Large intestine (tissue), 3 donors: ENCODE data around the gene TCF25. TPM values are rescaled to one million over a fixed set of nuclear protein-coding genes. Genes with fewer than 3 reads are reported as not detected.
"Not testable (repeated sequence)": the region's sequence is repeated elsewhere in the genome, so short reads cannot be mapped to it uniquely, and the experiment has no call there.

Experiments
- DNase-seq, 2 donors: peaks; one replicate each; pipeline versions ENCODE4 v3.0.0 to v3.0.0-alpha.2; 2013
- H3K27ac ChIP-seq: one replicate; pipeline ENCODE4 v1.5.1; 2013; ENCODE audit warnings: low read length
- H3K27me3 ChIP-seq: 2 replicates; pipeline ENCODE4 v1.6.1; 2013; ENCODE audit warnings: low read length; ENCODE audit not compliant: control insufficient read depth, insufficient read depth
- H3K36me3 ChIP-seq: 2 replicates; pipeline ENCODE4 v1.6.1; 2013; ENCODE audit warnings: low read length; ENCODE audit not compliant: control insufficient read depth, insufficient read depth
- H3K4me1 ChIP-seq: one replicate; pipeline ENCODE4 v1.6.1; 2013; ENCODE audit warnings: low read length; ENCODE audit not compliant: control insufficient read depth, insufficient read depth
- H3K4me3 ChIP-seq: one replicate; pipeline ENCODE4 v1.5.1; 2013; ENCODE audit warnings: low read length
- H3K9me3 ChIP-seq: one replicate; pipeline ENCODE4 v1.6.1; 2013; ENCODE audit warnings: mild to moderate bottlenecking, low read depth, low read length, moderate library complexity; ENCODE audit not compliant: control insufficient read depth
- WGBS: methylation state at CpG from one replicate; pipeline ENCODE4 v1.1.5; 2013; ENCODE audit warnings: low lambda C conversion rate; ENCODE audit not compliant: insufficient coverage; 5-methylcytosine and 5-hydroxymethylcytosine counted together
- polyA plus RNA-seq: library from polyadenylated mRNA; unstranded; fragments of 120-200 nt; gene quantifications from one replicate; pipeline ENCODE4 v1.2.1, GENCODE V29; 2013

The TCF25 gene
- polyA plus RNA-seq, 1 donor, result 129 TPM

- Histone ChIP-seq H3K4me1 (peaks cover 17% of the 10 kb centered on the region), H3K4me3 (no peak overlapping the region), H3K36me3 (peaks cover 33% of the 10 kb centered on the region), H3K27me3 (peaks cover 5% of the 10 kb centered on the region), H3K9me3 (peaks cover 4% of the 10 kb centered on the region), H3K27ac (no peak overlapping the region)
- no peak for DNase-seq
- WGBS, result no CpG with 5 or more reads among the region's 30 CpGs
Observed at GRCh38 chr16:89913408-89914387, 40.3 kb downstream of the TCF25 start.

- peaks cover 26% of the 10 kb centered on the region for H3K36me3 ChIP-seq
- not testable (repeated sequence) for DNase-seq, H3K4me3 ChIP-seq
Observed at GRCh38 chr16:89914642-89915285, 41.4 kb downstream of the TCF25 start.

GRCh38 chr16:89915303-89916232, 42.2 kb downstream of the TCF25 start:
- Histone ChIP-seq H3K27me3 (peaks cover 24% of the 10 kb centered on the region), H3K36me3 (peaks cover 18% of the 10 kb centered on the region), H3K27ac (no peak overlapping the region), H3K9me3 (peaks cover 13% of the 10 kb centered on the region), H3K4me3 (no peak overlapping the region), H3K4me1 (peaks cover 18% of the 10 kb centered on the region)
- DNase-seq, result no peak
- no CpG with 5 or more reads among the region's 40 CpGs for WGBS

More at GRCh38 chr16:89914642-89915285, 41.4 kb downstream of the TCF25 start:
- Histone ChIP-seq H3K9me3 (peaks cover 11% of the 10 kb centered on the region), H3K27me3 (peaks cover 16% of the 10 kb centered on the region), H3K4me1 (peaks cover 21% of the 10 kb centered on the region)
- H3K27ac ChIP-seq, result not testable (repeated sequence)
- no CpG with 5 or more reads among the region's 11 CpGs for WGBS

- Histone ChIP-seq H3K4me3 (peak overlapping the region; percentile 4), H3K36me3 (no peaks in the 10 kb centered on the region), H3K9me3 (peaks cover 13% of the 10 kb centered on the region), H3K27me3 (peaks cover 48% of the 10 kb centered on the region), H3K27ac (no peak overlapping the region), H3K4me1 (peaks cover 28% of the 10 kb centered on the region)
- WGBS, result no CpG with 5 or more reads among the region's 39 CpGs
- peak; percentile 71 to 75 for DNase-seq
Observed at GRCh38 chr16:89917773-89918452, 44.5 kb downstream of the TCF25 start.

- Histone ChIP-seq H3K9me3 (peaks cover 14% of the 10 kb centered on the region), H3K27me3 (peaks cover 51% of the 10 kb centered on the region), H3K27ac (no peak within 1 kb of the TSS), H3K4me1 (peaks cover 31% of the 10 kb centered on the region), H3K4me3 (peak within 1 kb of the TSS; percentile 4), H3K36me3 (no peaks in the 10 kb centered on the region)
- no CpG with 5 or more reads among the region's 23 CpGs for WGBS
- no peak for DNase-seq
Observed at GRCh38 chr16:89918453-89919347, 45.3 kb downstream of the TCF25 start, which contains the start of gene MC1R. Gene MC1R (plus strand): TSS chr16:89918862. CDS start chr16:89919259, 397 bp downstream.

GRCh38 chr16:89919535-89920406, 46.4 kb downstream of the TCF25 start:
- no CpG with 5 or more reads among the region's 52 CpGs for WGBS
- H3K27ac ChIP-seq, result no peak overlapping the region
- no peak overlapping the region for H3K4me3 ChIP-seq
- no peak for DNase-seq
- peaks cover 20% of the 10 kb centered on the region for H3K9me3 ChIP-seq
- no peaks in the 10 kb centered on the region for H3K36me3 ChIP-seq
- H3K27me3 ChIP-seq, result peaks cover 62% of the 10 kb centered on the region
- peaks cover 42% of the 10 kb centered on the region for H3K4me1 ChIP-seq

- Histone ChIP-seq H3K4me1 (peaks cover 46% of the 10 kb centered on the region), H3K36me3 (no peaks in the 10 kb centered on the region), H3K4me3 (no peak overlapping the region), H3K27me3 (peaks cover 72% of the 10 kb centered on the region), H3K27ac (no peak overlapping the region), H3K9me3 (peaks cover 22% of the 10 kb centered on the region)
- no CpG with 5 or more reads among the region's 6 CpGs for whole genome bisulfite sequencing
- no peak for DNase-seq
Observed at GRCh38 chr16:89920723-89921122, 47.3 kb downstream of the TCF25 start.

- H3K4me3 ChIP-seq, result no peak overlapping the region
- peaks cover 46% of the 10 kb centered on the region for H3K4me1 ChIP-seq
- peaks cover 74% of the 10 kb centered on the region for H3K27me3 ChIP-seq
- WGBS, result no CpG with 5 or more reads among the region's 14 CpGs
- peaks cover 25% of the 10 kb centered on the region for H3K9me3 ChIP-seq
- no peaks in the 10 kb centered on the region for H3K36me3 ChIP-seq
- DNase-seq, result no peak
- H3K27ac ChIP-seq, result no peak overlapping the region
Observed at GRCh38 chr16:89921131-89921701, 47.8 kb downstream of the TCF25 start.
